HG02884 (cell line): ENCODE data around the gene TTC39C.
"Not testable (repeated sequence)": the region's sequence is repeated elsewhere in the genome, so short reads cannot be mapped to it uniquely, and the experiment has no call there.

ENCODE experiments used
- ATAC-seq: cut with Tn5 transposase; IDR thresholded peaks from one replicate; pipeline ENCODE4 v1.9.1; 2021; ENCODE audit warnings: mild to moderate bottlenecking, moderate library complexity; ENCODE audit not compliant: unreplicated experiment

The TTC39C gene

GRCh38 chr18:24051031-24051947 lies 36.7 kb downstream of the TTC39C start:
- ATAC-seq = no peak

DNA sequence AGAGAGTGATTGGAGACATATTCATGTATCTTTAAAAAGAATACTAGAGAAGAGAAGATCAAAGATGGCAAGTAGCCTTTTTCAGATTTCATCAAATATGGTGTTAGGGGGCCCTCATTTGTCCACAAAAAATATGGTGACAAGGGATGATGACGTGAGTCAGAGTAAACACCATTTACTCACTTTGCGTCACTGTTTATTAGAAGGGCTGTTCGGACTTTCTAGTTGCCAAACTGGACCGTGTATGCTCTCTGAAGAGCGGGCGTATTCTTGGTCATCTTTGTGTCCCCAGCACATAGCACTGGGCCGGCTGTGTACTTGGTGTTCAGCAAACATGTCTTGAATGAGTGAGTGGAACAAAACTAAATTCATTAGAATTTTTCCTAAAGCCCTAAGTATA lies 37.5 kb downstream of the TTC39C start:
- ATAC-seq = no peak

GRCh38 chr18:24053211-24053610 lies 38.7 kb downstream of the TTC39C start:
- ATAC-seq = no peak

DNA sequence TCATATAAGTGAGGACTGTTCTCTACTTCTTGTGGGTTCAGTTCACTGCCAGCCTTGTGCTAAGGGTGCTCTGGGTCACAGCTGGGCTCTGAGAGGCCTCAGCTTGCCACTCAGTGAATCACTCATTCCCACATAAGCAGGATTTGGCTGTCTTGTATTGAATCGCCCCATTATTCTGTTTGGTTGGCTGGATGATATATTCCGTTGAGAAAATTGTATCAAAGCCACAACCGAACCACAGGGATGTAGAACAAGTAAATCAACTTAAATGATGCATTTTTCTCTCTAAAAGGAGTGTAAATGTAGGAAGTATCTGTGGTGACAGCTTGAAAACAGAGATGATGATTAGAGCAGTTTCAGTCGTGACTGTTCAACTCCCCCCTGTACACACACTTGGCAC lies 39.6 kb downstream of the TTC39C start:
- no peak for ATAC-seq

DNA sequence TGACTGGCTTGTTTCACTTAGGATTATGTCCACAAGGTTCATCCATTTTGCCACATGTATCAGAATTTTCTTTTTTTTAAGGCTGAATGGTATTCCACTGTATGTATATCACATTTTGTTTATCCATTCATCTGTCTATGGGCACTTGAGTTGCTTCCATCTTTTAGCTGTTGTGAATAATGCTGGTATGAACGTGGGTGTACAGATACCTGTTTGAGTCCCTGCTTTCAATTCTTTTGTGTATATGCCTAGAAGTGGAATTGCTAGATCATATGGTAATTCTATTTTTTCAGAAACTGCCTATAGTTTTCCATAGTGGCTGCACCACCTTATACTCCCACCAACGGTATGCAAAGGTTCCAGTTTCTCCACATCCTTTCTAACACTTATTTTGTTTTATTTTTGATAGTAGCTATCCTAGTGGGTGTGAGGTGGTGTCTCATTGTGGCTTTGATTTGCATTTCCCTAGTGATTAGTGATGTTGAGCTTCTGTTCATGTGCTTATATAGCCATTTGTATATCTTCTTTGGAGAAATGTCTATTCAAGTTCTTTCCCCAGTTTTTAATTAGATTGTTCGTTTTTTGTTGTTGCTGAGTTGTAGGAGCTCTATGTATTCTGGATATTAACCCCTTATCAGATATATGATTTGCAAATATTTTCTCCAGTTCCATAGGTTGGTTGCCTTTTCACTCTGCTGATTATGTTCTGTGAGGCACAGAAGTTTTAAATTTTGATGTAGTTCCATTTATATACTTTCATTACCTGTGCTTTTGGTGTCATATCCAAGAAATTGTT lies 40.7 kb downstream of the TTC39C start:
- peak; percentile 48 for ATAC-seq

DNA sequence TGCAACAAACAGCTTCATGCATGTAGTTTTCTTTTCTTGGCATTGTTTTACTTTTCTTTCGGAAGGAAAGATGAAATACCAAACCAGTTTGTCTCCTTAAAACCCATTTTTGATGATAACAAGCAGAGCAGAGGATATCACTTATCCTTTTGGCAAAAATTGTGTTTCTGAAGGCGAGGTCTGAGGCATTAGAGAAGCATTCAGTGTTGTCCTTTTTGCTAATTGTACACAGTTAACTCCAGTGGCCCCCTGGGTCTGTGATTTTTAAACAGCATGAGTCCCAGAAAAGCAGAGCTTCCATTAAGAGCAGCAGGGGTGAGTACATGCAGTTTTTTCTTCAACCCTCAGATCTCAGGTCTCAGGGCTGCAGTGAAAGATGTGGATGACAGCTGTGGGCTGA lies 41.3 kb downstream of the TTC39C start:
- no peak for ATAC-seq

DNA sequence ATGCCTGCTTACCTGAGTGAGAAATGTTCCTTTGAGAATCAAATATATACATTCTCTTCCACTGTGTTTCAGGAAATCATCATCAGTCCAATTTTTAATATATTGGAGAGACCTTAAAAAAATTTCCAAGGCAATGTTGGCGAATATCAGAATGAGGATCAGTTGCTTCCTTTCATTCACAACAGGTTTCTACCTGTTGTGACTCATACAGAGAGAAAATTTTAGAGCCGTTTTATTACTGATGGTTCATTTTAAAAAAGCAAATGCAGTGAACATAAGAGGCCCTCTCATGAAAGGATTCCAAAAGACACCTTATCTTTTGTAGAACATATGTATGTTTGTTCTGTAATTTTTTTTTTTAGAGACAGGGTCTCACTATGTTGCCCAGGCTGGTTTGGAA lies 42.0 kb downstream of the TTC39C start:
- ATAC-seq = no peak

- no peak for ATAC-seq
Measured at GRCh38 chr18:24057804-24058203, 43.2 kb downstream of the TTC39C start.

DNA sequence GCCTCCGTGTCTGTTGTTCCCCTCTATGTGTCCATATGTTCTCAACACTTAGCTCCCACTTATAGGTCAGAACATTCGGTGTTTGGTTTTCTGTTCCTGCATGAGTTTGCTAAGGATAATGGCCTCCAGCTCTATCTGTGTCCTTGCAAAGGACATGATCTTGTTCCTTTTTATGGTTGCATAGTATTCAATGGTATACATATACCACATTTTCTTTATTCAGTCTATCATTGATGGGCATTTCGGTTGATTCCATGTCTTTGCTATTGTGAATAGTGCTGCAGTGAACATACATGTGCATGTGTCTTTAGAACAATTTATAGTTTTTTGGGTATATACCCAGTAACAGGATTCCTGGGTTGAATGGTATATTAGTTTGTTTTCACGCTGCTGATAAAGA lies 44.8 kb downstream of the TTC39C start:
- not testable (repeated sequence) for ATAC-seq

DNA sequence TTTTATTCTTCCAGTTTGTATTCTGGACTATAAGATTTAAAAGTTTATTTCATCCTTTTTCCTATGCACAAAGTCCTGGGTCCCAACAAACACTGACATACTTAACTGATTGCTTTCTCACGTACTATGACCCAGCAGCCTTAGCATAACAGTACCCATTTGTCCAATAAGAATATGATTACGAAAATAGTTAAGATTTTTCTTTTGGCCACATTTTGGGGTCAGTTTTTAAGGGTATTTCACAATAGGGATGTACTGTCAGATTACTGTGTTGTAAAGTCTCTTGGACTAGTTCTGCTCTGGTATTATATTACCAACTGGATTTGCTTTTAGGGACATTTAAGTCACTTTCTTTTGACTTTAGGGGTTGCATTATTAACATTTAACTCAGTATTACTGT lies 46.1 kb downstream of the TTC39C start:
- no peak for ATAC-seq

DNA sequence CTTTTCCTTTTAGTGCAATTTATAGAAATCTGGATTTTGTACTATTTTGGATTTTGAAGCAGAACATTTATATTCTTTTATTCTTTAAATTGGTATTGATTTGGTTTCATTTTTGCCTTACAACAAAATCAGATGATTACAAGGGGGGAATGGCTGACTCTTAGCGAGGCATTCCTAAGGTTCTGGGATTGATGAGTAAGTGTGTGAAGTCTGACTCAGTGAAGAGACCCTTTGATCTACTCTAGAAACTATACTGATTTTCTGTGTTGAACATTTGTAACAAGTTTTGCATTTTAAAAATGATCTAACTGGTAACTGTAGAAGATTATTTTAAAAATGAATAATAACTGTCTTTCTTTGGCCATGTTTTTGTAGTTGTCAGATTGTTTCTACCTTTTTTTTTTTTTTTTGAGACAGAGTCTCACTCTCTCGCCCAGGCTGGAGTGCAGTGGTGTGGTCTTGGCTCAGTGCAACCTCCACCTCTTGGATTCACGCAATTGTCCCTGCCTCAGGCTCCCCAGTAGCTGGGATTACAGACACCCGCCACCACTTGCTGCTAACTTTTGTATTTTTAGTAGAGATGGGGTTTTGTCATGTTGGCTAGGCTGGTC lies 48.7 kb downstream of the TTC39C start:
- no peak for ATAC-seq

- ATAC-seq = no peak
Measured at GRCh38 chr18:24064391-24065100, 50.0 kb downstream of the TTC39C start.

- no peak for ATAC-seq
Measured at GRCh38 chr18:24065906-24066305, 51.4 kb downstream of the TTC39C start.

GRCh38 chr18:24068945-24069693 lies 54.6 kb downstream of the TTC39C start:
- no peak for ATAC-seq

GRCh38 chr18:24071029-24071428 lies 56.5 kb downstream of the TTC39C start:
- ATAC-seq = no peak

GRCh38 chr18:24071779-24072178 lies 57.2 kb downstream of the TTC39C start:
- no peak for ATAC-seq

DNA sequence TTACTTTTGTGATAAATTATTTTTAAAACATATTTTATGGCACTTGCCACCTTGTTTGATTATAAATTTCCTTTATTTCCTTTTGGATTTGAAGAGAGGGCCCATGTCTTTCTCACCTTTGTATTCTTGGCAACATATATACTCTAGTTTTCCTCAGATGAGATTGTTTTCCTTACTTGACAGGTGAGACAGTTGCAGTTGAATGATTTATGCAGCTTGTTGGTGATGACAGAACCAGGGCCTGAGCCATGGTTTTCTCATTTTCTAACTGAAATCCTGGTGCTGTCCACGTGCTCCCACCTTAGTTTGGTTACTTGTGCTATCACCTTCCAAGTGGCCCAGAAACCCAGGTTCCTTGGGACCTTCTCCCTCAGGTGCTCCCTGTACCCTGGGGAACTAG lies 58.2 kb downstream of the TTC39C start:
- no peak for ATAC-seq

DNA sequence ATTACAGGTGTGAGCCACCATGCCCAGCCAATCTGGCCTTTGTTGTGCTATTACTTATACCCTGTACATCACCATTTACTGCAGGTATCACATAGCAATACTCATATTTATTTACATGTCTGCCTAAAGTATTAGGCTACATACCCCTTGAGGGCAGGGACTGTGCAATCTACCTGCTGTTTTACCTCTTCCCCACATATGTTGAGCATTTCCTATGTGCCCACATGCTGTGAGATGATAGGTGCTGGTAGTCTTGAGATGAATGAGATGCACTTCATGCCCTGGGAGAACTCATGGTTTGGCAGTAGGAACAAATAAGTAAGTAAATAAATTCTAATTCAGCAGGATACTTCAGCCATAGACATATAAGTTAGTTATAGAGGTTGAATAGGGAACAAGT lies 59.2 kb downstream of the TTC39C start:
- no peak for ATAC-seq

DNA sequence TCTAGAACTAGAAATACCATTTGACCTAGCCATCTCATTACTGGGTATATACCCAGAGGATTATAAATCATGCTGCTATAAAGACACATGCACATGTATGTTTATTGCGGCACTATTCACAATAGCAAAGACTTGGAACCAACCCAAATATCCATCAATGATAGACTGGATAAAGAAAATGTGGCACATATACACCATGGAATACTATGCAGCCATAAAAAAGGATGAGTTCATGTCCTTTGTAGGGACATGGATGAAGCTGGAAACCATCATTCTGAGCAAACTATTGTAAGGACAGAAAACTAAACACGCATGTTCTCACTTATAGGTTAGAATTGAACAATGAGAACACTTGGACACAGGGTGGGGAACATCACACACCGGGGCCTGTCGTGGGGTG lies 60.2 kb downstream of the TTC39C start:
- ATAC-seq = not testable (repeated sequence)
